Erythroblast (primary cell): Measurements from ENCODE around the gene CACNA1A.
"Not testable (repeated sequence)": the region's sequence is repeated elsewhere in the genome, so short reads cannot be mapped to it uniquely, and the experiment has no call there.

ENCODE experiments used
- GATA1 ChIP-seq: IDR thresholded peaks from 2 replicates; pipeline ENCODE4 v1.6.1; 2011; ENCODE audit warnings: low read depth, mild to moderate bottlenecking, control low read depth, low read length, moderate library complexity
- POLR2A ChIP-seq: IDR thresholded peaks from 2 replicates; pipeline ENCODE4 v1.6.1; 2011; ENCODE audit warnings: mild to moderate bottlenecking, low read length

GRCh38 chr19:13184926-13185325, 321.4 kb downstream of the CACNA1A start:
- not testable (repeated sequence) for TF ChIP-seq POLR2A, GATA1
